Stimulated activated CD4-positive, alpha-beta T cell treated with anti-CD3 and anti-CD28 coated beads, Interleukin-4, amount 100 ng/mL, for 4 hours (primary cell): ENCODE data around the gene SLC35A3.
"Not testable (repeated sequence)": the region's sequence is repeated elsewhere in the genome, so short reads cannot be mapped to it uniquely, and the experiment has no call there.

Experiments used
- DNase-seq, 2 experiments: peaks; one replicate each; pipeline ENCODE4 v3.0.0-alpha.2; 2020

SLC35A3 gene

DNA sequence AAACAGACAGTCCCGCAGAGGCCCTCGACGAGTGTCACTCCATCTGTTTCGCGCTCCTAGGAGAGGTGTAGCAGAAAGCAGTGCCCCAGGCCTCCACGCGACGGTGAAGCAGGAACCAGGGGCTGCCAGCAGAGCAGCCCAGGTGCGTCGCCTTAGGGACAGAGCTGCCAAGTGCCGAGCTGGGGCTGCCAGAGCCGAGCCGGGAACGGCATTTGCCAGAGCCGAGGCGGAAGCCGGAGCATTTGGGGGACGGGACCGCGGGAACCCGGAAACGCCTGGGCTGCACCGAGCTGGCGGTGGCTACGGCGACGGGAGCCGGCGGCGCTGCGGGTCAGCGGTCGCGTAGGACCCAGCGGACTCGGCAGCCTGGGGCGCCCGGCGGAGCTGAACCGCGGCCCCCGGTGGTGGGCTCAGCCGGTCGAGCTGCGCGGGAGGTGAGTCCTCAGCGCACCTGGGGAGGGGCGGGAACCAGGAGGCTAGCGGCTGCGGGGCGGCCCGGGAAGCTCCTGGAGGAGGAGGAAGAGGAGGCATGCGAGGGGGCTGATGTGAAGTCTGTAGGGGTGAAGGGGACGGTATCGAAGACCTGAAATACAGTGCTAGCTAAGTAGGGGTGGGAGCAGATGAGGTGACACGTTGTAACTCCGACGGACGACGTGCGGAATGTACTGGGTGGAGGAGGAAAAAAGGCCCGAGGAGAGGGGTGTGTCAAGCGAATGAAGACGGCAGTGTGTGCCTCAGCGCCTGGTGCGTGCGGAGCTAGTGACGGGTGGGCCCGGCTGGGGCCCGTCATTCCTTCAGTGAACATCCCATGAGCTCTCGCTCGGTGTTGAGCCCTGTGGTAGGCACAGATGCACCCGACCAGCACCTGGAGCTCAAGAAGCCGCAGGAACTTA, at the start of gene SLC35A3:
TSS of gene SLC35A3 (plus strand) at position 268 of the 893 bp plus-strand sequence. CDS start 23,559 bp downstream, outside the sequence.
- DNase-seq: peak; percentile 68 to 78

DNA sequence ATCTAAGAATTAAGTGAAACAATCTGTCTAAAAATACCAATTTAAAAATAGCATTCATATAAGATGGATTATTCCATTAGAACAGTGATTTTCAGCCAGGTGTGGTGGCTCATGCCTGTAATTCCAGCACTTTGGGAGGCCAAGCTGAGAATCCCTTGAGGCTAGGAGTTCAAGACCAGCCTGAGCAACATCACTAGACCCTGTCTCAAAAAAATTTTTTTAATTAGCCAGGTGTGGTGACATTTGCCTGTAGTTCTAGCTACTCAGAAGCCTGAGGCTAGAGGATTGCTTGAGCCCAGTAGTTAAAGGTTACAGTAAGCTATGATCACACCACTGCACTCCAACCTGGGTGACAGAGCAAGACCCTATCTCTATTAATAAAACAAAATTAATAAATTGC, 35.0 kb upstream of the SLC35A3 start:
- no peak for DNase-seq

DNA sequence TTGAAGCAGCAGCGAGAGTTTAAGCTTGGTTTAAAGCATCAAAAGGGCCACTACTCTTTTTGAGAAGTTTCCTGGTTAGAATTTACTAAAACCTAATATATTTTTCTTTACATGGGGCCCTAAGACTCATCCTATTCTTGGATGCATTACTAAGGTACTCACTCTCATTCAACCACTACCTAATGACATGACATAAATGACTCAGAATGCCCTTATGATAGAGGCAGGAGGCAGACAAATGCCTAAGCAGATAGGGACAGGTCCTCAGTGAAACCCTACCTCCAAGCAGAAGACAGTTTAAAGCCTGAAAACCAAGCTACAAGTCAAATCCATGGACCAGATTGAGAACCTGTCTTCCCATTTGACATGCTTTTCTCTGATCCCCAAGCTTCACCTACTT, 34.3 kb upstream of the SLC35A3 start:
- DNase-seq: no peak

DNA sequence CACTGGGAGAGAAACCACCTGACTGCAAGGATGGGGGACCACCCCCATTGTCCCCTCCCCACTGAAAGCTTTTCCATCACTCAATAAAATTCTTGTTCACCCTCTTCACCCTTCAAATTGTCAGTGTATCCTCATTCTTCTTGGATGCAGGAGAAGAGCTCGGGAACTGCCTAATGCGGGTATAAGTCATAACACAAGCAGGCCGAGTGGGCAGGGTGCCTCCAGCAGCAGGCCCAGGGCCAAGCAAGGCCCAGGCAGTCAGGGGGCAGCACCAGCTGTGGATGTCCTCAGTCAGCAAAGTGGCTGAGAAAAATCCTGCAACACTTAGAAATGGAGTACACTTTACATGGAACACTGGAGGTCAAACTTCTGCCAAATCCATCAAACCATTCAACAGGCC, 33.7 kb upstream of the SLC35A3 start:
- DNase-seq: no peak

DNA sequence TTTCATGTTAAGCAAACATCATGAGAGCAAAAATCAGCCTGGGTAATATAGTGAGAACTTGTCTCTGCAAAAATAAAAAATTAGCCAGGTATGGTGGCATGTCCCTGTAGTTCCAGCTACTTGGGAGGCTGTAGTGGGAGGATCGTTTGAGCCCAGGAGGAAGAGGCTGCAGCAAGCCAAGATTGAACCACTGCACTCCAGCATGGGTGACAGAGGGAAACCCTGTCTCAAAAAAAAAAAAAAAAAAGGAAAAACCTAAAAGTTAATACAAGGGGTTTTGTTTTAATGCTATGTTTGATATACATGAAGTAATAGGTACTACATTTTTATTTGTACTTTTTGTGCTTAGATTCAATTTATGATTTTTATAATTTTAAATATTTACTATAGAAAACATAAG, 27.1 kb upstream of the SLC35A3 start:
- DNase-seq: no peak

DNA sequence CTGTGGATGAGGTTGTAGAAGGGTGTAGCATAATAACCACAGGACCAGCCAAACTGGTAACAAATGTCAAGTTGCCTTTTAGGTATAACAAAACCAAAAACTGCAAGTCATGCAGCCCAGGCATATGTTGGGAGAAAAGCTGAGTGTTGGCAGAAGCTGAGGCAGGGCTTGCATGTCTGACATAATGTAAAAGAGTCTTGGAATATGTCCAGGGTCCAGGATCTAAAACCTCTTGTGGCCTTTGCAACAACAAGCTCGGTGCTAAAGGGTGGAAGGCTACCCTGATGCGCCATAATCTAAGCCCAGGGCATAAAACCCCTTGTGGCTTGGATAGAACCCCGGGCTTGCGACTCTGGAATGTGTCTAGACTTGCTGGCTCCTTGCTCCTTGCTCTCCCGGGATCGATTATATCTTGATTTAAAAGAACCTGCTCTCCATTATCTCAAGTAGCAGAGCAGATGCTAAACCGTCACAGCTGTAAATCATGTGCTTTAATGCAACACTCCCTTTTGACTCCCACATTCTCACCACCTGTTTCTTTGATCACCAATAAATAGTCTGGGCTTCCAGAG, 26.5 kb upstream of the SLC35A3 start:
- no peak for DNase-seq

DNA sequence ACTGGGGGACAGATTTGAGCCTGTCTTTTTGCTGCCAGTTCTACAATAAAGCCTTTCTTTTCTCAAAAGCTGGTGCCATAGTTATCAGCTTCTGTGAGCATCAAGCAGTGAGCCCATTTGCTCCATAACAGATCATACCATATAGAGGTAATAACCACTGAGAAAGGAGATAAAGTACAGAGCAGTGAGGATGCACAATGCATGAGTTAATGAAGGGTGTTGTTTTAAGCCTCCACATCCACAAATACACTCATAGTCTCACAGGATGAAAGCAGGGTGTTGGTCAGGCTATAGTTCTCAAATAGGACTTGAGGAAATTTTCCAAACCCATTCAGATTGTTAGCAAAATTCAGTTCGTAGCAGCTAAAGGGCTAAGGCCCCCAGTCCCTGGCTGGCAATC, 25.6 kb upstream of the SLC35A3 start:
- DNase-seq: no peak

DNA sequence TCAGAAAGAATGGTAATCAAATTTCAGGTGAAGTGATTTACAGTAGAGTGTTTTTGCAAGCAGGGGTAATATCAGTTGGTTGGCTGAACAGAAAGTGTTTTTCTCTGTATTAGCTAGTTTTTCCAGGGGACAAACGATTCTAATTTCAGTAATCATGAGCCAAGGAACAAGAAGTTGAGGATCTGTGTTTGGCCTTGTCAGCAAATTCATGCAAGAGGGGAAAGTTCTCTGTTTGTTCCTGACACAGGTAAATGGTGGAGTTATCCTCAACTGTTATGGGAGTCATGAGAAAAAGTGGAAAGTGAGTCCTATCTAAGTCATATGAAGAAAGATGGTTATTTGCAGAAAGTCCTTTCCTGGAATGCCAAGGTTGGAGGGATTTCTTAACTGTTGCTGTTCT, 24.6 kb upstream of the SLC35A3 start:
- no peak for DNase-seq

DNA sequence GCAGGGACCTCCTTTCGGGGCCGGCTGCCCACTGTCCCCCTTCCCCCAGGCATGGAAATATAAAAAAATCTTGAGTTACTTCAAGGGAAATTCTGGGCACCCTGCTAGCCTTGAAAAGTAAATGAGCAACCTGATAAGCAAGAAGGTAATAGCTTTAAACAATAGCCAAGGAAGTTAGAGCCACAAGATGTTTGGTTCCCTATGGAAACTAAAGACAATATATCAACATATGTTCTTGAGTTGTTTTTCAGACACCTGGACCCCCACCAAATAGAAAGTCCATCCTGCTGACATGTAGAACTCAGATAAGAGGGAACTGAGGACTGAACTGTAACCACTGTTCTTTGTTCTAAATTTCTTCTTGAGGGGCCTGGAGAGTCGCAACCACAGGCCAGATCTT, 19.3 kb upstream of the SLC35A3 start:
- DNase-seq: no peak

DNA sequence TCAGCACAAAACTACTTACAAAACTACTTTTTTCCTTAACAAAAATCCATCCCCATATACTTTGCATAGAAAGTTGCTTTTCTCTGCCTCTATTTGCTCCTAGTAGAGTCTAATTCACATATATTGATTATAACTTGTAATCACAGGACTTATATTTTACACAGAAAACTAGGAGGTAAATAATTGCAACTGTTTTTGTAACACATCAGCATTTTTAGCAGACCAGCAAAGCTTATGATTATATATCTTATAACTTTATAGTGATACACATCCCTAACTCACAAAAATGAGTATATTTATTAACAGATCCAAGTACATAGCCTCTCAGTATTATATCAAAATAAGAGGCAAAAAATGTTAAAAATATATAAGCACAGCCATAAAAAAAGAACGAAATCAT, 17.3 kb upstream of the SLC35A3 start:
- DNase-seq: no peak

DNA sequence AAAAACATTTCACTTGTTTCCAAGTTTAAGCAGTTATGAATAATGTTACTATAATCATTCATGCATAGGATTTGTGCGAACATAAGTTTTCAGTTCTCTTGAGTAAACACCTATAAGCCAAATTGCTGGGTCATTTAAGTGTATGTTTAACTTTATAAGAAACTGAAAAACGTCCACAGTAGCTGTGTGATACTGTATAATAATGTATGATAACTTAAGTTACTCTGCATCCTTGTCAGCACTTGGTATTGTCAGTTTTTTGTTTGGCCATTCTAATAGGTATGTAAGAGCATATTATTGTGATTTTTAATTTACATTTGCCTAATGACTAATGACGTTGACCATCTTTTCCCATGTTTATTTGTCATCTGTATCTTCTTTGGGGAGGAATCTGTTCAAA, 14.4 kb upstream of the SLC35A3 start:
- no peak for DNase-seq

DNA sequence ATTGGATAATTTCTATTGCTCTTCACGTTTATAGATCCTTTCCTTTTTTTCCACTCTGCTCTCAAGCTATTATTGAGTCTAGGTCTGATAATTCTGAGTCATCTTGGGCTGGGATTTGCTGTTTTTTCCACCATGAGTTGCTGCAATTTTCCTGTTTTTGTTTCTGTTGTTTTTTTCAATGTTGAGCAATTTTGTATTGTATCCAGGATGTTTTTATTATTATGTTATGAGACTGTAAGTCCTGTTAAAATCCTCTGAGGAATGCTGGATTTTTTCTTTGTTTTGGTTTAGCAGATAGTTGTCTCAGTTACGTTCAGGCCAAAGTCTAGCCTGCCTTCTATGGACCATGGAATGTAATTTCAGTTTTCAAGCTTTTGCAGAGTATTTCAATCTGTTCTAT, 13.0 kb upstream of the SLC35A3 start:
- no peak for DNase-seq

DNA sequence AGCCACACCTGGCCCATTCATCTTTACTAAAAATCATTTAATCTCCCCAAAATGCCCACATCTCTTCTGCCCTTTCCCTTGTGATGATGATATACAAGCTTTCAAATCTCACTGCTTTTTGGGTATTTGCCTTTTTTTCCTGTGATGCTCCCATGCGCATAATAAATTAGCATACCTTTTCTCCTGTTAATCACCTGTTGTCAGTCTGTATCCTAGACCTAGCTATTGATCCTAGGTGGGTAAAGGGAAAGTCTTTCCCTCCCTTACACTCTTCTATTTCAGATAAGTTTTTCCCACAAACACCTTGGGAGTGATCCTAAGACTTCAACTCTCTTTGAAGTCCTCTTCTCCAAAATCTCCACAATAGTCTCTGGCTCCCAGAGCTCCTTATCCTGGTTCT, 12.0 kb upstream of the SLC35A3 start:
- no peak for DNase-seq

DNA sequence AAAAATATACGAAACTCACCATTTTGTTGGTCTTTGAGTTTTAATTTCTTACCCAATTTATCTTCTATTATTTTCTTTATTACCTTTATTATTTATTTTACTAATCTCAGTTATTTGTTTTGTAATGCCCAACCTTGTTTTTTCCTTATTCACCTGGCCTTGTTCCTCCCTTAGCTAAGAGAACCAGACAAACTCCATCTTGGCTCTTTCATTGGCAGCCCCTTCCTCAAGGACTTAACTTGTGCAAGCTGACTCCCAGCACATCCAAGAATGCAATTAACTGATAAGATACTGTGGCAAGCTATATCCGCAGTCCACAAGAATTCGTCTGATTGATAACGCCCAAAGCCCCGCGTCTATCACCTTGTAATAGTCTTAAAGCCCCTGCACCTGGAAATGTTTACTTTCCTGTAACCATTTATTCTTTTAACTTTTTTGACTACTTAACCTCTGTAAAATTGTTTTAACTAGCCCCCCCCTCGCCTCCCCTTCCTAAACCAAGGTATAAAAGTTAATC, 10.5 kb upstream of the SLC35A3 start:
- DNase-seq: not testable (repeated sequence)

DNA sequence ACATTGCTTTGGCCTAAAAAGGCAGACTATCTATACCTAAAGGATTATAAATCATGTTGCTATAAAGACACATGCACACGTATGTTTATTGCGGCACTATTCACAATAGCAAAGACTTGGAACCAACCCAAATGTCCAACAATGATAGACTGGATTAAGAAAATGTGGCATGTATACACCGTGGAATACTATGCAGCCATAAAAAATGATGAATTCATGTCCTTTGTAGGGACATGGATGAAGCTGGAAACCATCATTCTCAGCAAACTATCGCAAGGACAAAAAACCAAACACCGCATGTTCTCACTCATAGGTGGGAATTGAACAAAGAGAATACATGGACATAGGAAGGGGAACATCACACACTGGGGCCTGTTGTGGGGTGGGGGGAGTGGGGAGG, 9.5 kb upstream of the SLC35A3 start:
- DNase-seq: not testable (repeated sequence)

DNA sequence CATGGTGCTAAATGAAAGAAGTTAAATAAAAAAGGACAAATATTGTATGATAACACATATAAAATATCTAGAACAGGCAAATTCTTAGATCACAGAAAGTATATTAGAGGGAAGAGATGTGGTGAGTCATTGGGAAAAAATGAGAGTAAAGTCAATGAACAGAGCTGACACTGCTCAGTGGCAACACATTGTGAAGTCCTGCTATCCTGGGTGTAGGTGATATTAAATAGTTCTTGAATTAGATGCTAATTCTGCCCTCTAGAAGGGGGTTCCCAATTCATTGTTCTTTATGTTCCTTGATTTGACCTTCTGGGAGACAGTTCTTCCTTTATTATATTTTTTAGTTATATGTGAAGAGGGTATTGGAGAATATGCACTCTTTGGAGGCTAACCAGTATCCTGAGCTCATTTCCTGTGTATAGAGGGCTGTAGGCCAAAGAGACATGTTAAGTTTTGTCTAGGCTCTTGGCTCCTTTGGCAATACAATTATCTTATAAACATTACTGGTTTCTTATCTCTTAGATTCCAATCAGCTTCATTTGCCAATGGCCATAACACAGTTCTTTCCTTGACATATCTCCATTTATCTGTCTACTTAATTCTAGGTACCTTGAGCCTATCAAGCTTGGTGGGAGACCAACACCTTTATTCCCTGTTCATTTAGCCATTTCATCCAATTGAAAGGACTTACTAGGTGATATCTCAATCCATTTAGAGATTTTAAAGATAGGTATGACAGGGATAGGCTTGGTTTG, 6.6 kb upstream of the SLC35A3 start:
- no peak for DNase-seq

DNA sequence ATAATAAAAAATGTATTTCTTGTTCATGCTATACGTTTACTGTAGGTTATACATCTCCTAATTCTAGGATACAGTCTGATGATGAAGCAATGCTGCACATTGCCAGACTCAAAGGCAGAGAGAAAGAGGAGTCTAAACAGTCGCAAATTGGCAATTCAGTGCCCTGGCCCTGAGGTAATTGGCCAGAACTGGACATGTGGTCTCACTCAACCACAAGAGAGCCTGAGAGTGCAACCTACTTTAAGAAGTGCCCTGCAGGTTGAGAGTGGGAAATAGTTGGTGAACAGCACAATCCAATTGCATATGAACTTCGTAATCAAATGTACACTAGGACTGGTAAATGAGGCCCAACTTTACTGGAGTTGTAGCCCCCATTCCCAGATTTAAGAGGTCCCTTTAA, 5.0 kb upstream of the SLC35A3 start:
- DNase-seq: no peak

DNA sequence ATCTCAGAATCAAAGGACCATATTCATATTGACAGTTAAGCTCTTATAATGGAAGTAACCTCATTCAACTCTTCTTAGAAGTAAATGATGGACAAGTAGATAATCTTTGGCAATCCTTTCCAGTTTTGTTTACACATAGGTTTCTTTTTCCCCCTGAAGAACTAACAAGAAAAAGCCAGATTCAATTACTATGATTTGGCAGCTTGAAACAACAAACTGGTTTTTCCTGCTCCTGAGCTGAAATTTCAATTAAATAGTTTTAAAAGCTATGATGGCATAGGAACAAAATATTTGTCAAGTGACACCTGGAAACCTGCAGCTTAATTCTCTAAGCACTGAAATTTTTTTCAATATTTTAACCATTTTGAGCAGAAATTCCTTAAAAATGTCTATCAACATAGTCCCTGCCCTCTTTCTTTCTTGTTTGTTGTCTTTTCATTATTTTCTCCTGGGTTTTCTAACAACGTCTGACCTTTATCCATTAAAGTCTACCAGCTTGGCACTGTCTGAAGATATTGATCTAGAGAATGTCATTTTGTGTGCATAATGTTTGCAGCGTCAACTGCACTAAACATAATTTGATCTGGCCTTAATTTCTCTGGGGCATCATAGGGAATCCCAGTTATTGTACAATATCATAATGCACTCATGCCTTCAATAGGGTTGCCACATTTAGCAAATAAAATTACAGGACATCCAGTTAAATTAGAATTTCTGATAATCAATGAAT, 4.0 kb upstream of the SLC35A3 start:
- no peak for DNase-seq

DNA sequence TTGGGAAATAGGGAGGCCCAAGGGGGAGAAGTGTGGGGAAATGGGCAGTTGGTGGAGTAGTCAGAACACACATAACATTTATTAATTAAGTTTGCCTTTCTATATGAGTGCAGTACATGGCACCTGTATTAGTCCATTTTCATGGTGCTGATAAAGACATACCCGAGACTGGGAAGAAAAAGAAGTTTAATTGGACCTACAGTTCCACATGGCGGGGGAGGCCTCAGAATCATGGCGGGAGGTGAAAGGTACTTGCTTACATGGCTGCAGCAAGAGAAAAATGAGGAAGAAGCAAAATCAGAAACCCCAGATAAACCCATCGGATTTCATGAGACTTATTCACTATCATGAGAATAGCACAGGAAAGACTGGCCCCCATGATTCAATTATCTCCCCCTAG, 1.6 kb upstream of the SLC35A3 start:
- DNase-seq: no peak

DNA sequence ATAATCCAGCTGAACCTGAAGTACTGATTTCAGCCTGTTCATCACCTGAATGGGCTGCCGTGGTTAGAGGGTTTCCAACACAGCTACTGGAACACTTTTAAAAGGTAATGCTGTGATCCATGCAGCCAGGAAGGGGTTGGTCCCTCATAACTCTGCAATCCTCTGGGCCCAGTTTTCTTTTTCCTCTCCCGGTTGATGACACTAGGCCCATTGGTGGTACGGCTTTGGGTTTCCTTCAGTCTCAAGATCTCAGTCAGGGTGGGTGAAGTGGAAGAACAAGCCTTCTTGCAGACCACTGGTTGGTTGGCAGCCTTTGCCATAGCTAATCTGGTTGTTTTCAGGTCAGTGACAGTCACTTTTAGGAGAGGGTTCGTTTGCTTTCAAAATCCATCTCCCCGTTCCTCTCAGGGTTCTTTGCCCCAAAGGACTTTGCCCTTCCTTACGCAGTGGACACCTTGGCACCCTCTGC, 502 bp upstream of the SLC35A3 start:
- peak in 1 of 2 experiments; percentile 1 for DNase-seq

DNA sequence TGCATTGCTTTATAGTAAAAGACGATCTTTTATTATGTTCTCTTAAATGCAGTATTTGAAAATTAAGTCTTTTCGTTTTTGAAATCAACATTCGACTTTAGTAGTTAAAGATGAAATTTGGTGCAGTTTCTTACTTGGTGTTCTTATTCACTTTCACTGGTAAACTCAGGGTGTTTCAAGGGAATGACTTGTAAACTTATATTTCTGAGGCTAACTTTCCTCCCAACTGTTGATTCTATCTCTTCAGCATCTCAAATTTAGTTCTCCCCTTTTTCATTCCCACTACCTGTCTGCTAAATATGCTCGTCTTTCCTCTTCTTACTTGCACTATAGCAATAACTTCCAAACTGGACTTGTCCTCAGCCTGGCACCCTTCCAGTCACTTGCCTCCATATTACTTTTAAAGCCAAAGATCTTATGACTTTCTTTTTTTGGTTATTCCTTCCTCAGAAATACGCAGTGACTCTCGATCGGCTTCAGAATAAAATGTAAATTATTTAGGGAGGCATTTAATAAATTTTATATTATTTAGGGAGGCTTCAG, 988 bp downstream of the SLC35A3 start:
- DNase-seq: no peak

DNA sequence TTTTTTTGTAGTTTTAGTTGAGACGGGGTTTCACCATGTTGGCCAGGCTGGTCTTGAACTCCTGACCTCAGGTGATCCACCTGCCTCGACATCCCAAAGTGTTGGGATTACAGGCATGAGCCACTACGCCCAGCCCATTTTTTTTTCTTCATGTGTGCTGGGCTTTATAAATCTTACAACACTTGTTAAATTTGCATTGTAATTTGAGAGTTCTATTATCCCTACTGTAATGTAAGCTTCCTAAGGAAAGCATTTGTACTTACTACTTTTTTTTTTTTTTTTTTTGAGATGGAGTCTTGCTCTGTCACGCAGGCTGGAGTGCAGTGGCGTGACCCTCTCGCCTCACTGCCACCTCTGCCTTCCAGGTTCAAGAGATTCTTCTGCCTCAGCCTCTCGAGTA, 2.3 kb downstream of the SLC35A3 start:
- not testable (repeated sequence) for DNase-seq
